ENCODE results near the gene ZNF649. TPM values are rescaled to one million over a fixed set of nuclear protein-coding genes. Genes with fewer than 3 reads are reported as not detected.
"Not testable (repeated sequence)": the region's sequence is repeated elsewhere in the genome, so short reads cannot be mapped to it uniquely, and the experiment has no call there.

ZNF649 gene
- 9.5 and 10.9 TPM in 2 replicates for total RNA-seq

DNA sequence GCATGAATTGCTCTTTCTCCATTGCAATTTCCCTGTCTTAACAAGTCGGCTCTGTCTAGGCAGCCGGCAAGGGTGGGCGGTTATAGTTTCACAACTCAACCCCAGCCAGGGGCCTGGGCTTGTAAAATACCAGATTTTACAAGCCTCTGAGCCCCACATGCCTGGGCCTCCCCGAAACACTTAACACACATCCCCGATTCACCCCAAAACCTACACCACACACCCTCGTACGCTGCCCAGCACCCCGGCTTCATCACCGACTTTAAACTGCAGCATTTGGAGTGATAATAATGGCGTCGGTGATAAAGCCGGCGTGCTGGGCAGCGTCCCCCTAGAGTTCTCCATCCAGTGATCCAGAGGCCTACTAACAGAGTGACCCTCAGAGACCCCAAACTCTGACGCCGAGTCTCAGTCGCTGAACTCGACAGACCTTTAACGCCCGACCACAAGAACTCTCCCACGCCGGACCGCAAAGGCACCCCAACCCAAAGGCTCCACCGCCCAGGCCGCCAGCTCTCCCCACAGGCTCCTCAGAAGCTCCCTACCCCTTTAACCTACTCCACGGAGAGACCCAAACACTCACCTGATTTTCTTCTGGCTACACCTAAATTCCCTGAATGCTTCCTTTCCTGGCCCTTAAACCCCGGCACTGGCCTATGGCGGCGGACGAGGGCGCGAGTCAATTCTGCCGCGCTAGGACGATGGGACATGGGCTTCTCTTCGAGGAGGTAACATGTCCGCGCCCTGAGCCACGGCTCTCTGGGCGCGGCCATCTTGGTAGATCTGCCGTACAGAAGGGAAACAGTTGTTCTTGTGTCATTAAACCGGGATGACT lies at the start of gene ZNF649:
ZNF649 (minus strand) TSS at position 687 of the 835 bp plus-strand sequence. CDS start 4,910 bp downstream, outside the sequence.
- DNase-seq (ENCODE audit: low read depth, low spot score), result peak; percentile 52

DNA sequence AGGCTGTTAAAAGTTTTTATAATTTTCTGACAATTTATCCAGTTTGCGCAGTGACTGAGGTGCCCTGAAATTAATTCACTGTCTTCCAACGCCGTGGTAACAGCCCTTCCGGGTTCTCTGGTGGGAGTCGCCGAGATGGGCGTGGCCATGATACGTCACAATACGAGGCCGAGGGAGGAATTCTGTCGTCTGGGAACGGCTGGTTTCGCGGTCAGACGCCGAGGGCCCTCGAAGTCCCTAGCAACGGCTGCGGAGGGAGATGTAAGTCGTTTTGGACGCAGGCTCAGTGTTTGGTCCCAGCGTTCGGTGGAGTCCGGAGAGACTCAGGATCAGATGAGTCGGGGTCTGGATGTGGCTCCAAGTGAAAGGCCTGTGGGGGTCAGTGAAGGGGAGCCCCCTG lies 44.2 kb upstream of the ZNF649 start:
- DNase-seq (ENCODE audit: low read depth, low spot score), result no peak

- no peak for DNase-seq (ENCODE audit: low read depth, low spot score)
These were observed 41.8 kb upstream of the ZNF649 start for GRCh38 chr19:51946602-51947001.

GRCh38 chr19:51944798-51945552 lies 40.2 kb upstream of the ZNF649 start:
- DNase-seq (ENCODE audit: low read depth, low spot score), result no peak

GRCh38 chr19:51938936-51939335 lies 34.1 kb upstream of the ZNF649 start:
- DNase-seq (ENCODE audit: low read depth, low spot score), result no peak

- DNase-seq (ENCODE audit: low read depth, low spot score), result no peak
These were observed 27.1 kb upstream of the ZNF649 start for GRCh38 chr19:51931921-51932320.

DNA sequence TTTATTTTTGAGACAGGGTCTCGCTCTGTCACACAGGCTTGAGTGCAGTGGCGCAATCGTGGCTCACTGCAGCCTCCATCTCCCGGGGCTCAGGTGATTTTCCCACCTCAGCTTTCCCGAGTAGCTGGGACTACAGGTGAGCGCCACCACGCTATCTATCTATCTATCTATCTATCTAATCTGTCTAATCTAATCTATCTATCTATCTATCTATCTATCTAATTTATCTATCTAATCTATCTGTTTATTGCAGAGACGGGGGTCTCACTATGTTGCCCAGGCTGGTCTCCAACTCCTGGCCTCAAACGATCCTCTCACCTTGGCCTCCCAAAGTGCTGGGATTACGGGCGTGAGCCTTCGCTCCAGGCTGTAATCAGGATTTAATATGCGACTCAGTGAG lies 23.0 kb upstream of the ZNF649 start:
- DNase-seq (ENCODE audit: low read depth, low spot score), result no peak

DNA sequence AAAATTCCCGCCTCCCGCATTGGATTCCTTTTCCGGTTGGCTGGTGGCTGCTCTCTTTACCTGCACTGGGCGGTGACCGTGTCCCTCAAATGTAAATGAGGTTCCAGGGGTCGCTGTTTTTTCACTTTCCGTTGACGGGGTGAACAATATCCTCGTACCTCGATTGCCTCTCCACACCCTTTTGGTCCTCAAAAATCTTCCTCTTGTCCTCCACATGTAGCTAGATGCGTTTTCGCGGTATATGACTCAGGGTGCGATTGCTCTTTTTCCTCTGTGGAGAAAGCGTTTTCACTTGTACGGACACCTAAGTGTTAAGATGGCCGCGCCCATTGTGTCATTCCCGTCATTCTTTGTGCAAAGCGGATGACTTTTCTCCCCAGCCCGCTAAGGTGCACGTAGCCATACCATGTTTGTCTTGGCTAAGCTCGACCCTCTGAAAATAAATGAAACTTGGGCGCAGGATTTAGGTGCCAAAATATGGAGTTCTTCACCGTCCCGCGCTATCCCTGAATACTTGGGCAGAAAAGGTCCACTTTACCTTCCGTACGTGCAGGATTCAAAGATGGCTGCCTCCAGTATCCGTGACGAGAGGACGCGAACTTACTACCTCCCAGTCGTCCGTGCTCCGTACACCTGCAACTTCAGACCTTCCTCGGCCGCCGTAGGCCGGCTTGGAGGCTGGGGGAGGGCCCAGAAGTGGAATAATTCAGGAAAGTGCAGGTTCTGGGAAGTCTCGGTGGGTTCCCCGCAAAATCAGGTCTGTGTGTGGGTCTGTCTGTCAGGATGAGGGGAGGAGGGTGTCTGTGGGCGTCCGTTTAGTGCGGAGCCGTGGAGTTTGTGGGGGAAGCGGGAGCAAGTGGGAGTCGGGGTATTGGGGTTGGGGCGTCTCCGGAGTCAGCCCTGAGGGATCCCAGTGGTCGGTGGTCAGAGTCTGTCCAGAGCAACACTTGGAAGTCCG lies 22.2 kb upstream of the ZNF649 start, which contains the start of gene ZNF613:
ZNF613 (plus strand) TSS at position 689 of the 958 bp plus-strand sequence. CDS start 8,749 bp downstream, outside the sequence.
- DNase-seq (ENCODE audit: low read depth, low spot score), result peak; percentile 88

- no peak for DNase-seq (ENCODE audit: low read depth, low spot score)
These were observed 21.6 kb upstream of the ZNF649 start for GRCh38 chr19:51926426-51926783.

GRCh38 chr19:51921949-51922348 lies 17.1 kb upstream of the ZNF649 start:
- DNase-seq (ENCODE audit: low read depth, low spot score), result no peak

DNA sequence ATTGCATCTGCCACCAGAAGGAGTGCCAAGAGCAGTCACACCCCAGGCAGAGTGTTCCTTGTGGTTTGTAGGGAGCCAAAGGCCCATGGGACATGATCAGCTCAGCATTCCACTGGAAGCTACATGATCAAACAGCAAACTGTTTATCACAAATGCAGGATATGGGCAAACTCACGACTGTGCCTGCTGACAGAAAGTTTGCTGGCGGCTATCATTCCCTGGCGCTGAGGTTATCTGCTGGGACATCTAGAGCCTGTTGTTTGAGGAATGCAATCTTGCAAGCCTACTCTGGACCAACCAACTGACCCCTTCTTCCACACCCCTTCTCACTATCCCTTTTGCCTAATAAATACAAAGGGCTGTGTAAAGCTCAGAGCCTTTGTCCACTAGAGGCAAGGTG lies 14.8 kb upstream of the ZNF649 start:
- no peak for DNase-seq (ENCODE audit: low read depth, low spot score)

GRCh38 chr19:51916167-51916566 lies 11.3 kb upstream of the ZNF649 start:
- DNase-seq (ENCODE audit: low read depth, low spot score), result no peak

- no peak for DNase-seq (ENCODE audit: low read depth, low spot score)
These were observed 10.6 kb upstream of the ZNF649 start for GRCh38 chr19:51915324-51915867.

GRCh38 chr19:51907981-51908380 lies 3.2 kb upstream of the ZNF649 start:
- not testable (repeated sequence) for DNase-seq (ENCODE audit: low read depth, low spot score)

- DNase-seq (ENCODE audit: low read depth, low spot score), result not testable (repeated sequence)
These were observed 1.3 kb upstream of the ZNF649 start for GRCh38 chr19:51906108-51906507.

DNA sequence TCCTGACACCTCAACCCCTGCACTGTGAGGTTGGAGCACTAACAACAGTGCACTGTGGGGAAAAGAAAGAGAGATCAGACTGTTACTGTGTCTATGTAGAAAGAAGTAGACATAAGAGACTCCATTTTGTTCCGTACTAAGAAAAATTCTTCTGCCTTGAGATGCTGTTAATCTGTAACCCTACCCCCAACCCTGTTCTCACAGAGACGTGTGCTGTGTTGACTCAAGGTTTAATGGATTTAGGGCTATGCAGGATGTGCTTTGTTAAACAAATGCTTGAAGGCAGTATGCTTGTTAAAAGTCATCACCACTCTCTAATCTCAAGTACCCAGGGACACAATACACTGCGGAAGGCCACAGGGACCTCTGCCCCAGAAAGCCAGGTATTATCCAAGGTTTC lies 822 bp upstream of the ZNF649 start:
- not testable (repeated sequence) for DNase-seq (ENCODE audit: low read depth, low spot score)

DNA sequence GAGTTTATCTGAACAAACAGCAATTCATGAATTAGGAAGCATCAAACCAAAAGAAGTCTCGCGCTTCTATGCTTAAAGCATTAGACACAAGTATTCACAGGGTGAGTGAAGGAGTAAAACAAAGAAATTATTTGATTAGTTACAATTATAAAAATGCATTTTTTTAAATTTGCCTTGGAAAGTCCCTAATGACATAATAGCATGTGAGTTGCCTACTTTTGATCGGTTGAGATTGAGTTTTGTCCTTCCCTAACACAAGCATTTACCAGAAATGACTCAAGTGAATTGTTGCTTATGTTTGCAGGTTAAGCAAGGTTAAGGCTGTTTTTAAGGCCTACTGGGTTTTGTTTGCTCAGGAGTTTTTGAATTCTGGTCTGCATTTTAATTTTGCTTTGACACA lies 389 bp upstream of the ZNF649 start:
- DNase-seq (ENCODE audit: low read depth, low spot score), result no peak

GRCh38 chr19:51903192-51903591 lies 1.6 kb downstream of the ZNF649 start:
- no peak for DNase-seq (ENCODE audit: low read depth, low spot score)

DNA sequence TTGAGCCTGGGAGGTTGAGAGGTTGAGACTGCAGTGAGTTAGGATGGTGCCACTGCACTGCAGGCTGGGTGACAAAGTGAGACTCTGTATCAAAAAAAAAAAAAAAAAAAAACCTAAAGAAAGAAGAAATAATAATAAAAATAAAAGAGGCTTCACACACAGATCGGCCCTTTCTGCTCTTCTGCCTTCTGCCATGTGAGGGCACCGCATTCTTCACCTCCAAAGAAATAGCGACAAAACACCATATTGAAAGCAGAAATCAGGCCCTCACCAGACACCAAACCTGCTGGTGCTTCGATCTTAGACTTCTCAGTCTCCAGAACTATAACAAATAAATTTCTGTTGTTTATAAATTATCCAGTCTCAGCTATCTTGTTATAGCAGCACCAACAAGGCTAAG lies 3.0 kb downstream of the ZNF649 start:
- no peak for DNase-seq (ENCODE audit: low read depth, low spot score)

GRCh38 chr19:51891193-51891747 lies 13.5 kb downstream of the ZNF649 start:
- DNase-seq (ENCODE audit: low read depth, low spot score), result no peak

DNA sequence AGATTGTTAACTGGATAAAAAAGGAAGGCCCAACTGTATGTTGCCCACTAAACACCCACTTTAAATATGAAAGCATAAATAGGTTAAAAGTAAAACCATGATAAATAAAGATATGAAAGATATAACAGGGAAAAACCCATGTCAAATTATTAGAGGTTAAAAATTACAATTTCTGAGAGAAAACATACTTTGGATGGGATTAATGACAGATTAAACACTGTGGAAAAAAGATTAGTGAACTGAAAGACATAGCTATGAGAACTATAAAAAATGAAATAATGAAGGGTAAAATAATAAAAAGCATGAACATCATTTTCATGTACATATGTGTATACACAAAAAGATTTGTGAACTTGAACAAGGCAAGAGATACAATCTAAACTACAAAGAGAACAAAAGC lies 14.9 kb downstream of the ZNF649 start:
- DNase-seq (ENCODE audit: low read depth, low spot score), result no peak

All from pulmonary artery endothelial cell (primary cell).